HEK293 (cell line): Measurements from ENCODE around the gene BCL2L11.

ENCODE experiments used
- CTCF ChIP-seq: fragments of 450-650 bp; formaldehyde crosslinking; IDR thresholded peaks from 2 replicates; pipeline ENCODE4 v1.5.1; 2016; ENCODE audit warnings: missing biosample characterization, missing genetic modification characterization
- HOXC10 ChIP-seq: sonication (generic); formaldehyde crosslinking; IDR thresholded peaks from 2 replicates; pipeline ENCODE4 v1.8.1; 2023; ENCODE audit warnings: mild to moderate bottlenecking, missing genetic modification reagents
- OVOL3 ChIP-seq: fragments of 450-650 bp; formaldehyde crosslinking; IDR thresholded peaks from 2 replicates; pipeline ENCODE4 v1.5.1; 2016; ENCODE audit warnings: missing biosample characterization, missing genetic modification characterization
- SALL2 ChIP-seq: fragments of 450-650 bp; formaldehyde crosslinking; IDR thresholded peaks from 2 replicates; pipeline ENCODE4 v1.5.0; 2017; ENCODE audit warnings: missing biosample characterization, mild to moderate bottlenecking, missing genetic modification characterization, borderline replicate concordance
- ZBTB7A ChIP-seq: fragments of 450-650 bp; formaldehyde crosslinking; IDR thresholded peaks from 2 replicates; pipeline ENCODE4 v1.5.1; 2016; ENCODE audit warnings: low read depth, missing biosample characterization, missing genetic modification characterization
- ZEB2 ChIP-seq: fragments of 450-650 bp; formaldehyde crosslinking; IDR thresholded peaks from 2 replicates; pipeline ENCODE4 v1.5.1; 2016; ENCODE audit warnings: missing biosample characterization, missing genetic modification characterization
- ZNF280D ChIP-seq: fragments of 450-650 bp; formaldehyde crosslinking; IDR thresholded peaks from 2 replicates; pipeline ENCODE4 v1.5.1; 2016; ENCODE audit warnings: missing biosample characterization, missing genetic modification characterization
- ZNF362 ChIP-seq: fragments of 450-650 bp; formaldehyde crosslinking; IDR thresholded peaks from 2 replicates; pipeline ENCODE4 v1.5.1; 2016; ENCODE audit warnings: missing biosample characterization, missing genetic modification characterization
- ZNF747 ChIP-seq: fragments of 450-650 bp; formaldehyde crosslinking; IDR thresholded peaks from 2 replicates; pipeline ENCODE4 v1.5.1; 2016; ENCODE audit warnings: missing biosample characterization, missing genetic modification characterization

GRCh38 chr2:111168528-111169239 is 48.0 kb downstream of the BCL2L11 start:
- no peak for TF ChIP-seq HOXC10 (CRISPR knock-in tag)
- no peak for TF ChIP-seq ZNF280D (tag by site-specific recombination)
- no peak for TF ChIP-seq CTCF (tag by site-specific recombination)
- TF ChIP-seq SALL2: no peak
- no peak for TF ChIP-seq OVOL3 (tag by site-specific recombination)
- TF ChIP-seq ZBTB7A (tag by site-specific recombination): no peak
- TF ChIP-seq ZEB2 (tag by site-specific recombination): no peak
- no peak for TF ChIP-seq ZNF747 (tag by site-specific recombination)
- TF ChIP-seq ZNF362 (tag by site-specific recombination): no peak
